ENCODE results near the gene PTPN14.

The PTPN14 gene

GRCh38 chr1:214326406-214326805, 225.0 kb downstream of the PTPN14 start:
- no peak for DNase-seq

- DNase-seq = no peak
Observed at GRCh38 chr1:214324896-214325800, 226.3 kb downstream of the PTPN14 start.

DNA sequence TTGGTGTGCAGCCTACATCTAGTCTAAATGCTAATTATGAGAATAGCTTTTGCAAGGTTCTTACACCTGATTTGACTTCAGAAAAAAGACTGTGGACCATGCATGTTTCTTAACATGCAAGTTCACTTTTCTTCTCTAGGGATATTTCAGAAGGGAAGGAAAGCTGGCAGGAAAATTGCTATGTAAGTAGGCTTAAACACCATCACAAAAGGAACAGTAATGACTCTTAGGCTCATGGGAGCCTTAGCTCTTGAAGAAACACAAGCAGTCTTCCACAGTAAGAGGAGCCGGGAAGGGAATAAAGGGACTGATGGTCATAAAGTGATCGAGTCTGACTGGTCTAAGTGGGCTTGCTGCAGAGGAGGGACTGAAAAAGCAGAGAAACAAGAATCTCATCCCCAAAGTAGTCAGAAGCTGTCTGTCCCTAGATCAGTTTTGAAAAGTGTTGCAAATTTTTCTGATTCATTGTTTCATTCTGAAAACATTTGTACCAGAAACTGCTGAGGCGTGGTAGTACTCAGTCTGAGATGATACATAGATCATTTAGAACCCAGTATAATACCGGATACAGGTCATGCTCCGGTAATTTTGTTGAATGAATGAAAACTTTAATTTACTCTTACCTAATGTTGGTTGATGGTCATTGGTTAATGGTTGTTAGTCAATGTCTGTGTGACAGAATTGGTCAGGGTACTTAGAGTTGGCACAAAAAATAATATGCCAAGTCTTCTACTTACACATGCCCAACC, 229.5 kb downstream of the PTPN14 start:
- no peak for DNase-seq

DNA sequence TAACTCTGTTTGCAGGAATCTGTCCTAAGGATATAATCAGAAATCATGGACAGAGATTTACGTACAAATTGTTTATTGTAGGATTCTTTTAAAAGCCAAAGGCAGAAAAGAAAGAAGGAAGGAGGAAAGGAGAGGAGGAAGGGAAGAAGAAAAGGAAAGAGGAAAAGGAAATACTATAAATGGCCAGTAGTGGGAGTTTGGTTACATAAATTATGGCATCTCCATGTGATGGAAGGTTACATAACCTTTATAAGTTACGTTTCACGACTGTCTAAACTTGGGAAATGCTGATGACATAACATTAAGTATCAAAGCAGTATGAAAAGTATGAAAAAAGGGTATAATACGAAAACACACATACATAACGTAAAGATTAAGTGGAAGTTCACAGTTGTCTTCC, 231.5 kb downstream of the PTPN14 start:
- no peak for DNase-seq

GRCh38 chr1:214318956-214319736, 232.3 kb downstream of the PTPN14 start:
- DNase-seq = no peak

DNA sequence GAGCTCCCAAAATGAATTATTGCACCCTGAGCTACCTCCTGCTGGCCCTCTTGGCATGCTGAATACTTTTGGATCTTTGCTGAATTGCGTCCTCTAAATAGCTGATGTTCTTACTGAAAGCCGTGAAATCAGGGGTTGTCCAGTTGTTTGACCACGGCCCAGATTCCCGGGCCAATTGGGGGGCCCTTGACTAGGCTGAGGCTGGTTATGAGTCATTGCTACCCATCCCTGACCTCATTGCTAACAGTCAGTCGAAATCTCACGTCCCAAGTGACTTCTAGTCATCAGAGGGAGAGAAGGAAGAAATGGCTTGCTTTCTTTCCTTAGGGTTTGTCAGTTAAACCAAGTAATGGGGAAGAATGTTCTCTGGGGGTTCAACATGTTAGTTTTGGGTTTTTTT, 233.0 kb downstream of the PTPN14 start:
- no peak for DNase-seq

- DNase-seq = no peak
Observed at GRCh38 chr1:214317734-214318133, 233.7 kb downstream of the PTPN14 start.

DNA sequence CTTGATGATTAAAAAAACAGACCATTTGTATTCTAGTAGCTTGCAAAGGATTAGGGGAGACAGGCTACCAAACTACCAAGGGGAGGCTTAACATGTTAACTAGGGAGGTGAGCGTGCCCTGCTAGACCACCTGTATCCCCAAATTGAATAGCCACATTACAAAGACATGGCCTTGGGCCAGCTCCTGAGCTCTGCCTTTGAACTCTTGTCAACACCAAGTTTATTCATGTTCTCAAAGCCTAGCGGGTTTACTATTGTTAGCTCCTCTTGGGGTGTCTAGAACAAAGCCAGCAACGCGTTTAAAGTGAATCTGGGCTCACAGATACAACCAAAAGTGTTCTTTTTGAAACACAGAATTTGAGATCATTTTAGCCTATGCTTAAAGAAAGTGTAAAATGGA, 234.1 kb downstream of the PTPN14 start:
- no peak for DNase-seq

DNA sequence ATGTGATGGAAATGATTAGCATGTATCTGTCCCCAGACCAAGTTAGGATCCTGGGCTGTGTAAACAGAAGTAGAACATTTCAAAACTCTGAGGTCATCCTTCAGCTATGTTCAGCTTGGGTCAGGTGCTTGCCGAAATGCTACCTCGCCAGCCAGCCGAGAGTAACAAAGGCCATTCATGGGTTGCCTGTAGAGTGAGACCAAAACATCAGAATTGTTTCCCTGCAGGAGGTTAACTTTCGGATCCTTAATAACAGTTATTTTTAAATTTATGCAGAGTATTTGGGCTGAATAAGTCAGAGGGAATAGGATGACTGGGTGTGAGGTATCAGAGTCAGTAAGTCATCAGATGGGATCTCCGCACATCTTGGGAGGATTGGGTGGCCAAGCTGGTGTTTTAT, 234.8 kb downstream of the PTPN14 start:
- no peak for DNase-seq

DNA sequence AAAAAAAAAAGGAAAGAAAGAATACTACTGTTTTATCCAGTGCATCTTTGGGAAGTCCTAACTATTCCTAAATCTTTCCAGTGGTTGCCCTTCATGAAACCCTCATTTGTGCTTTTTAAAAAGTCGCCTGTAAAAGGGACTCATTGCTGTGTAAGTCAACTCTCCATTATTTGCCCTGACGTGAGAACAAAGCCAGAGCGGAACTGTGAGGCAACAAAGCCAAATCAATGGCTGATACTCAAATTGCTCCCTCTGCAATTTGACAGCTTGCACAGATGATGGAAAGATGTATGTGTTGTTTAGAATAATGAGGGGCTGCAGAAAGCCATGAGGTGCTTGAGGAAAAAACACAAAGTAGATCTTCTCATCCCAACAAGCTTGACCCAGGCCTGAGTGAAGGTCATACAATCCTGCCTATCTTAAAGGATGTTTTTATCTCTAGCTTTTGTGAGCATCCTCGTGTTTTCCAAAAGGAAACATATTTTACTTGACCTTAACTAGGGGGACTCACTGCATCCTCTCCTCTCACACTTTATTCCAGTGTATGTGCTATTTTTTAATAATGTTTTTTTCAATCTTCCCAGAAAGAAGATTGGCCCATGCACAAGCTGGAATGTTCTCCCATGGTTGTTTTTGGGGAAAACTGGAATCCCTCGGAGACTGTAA, 237.1 kb downstream of the PTPN14 start:
- no peak for DNase-seq

GRCh38 chr1:214312530-214313051, 238.8 kb downstream of the PTPN14 start:
- no peak for DNase-seq

- peak; percentile 10 for DNase-seq
Observed at GRCh38 chr1:214310777-214311690, 240.4 kb downstream of the PTPN14 start.

DNA sequence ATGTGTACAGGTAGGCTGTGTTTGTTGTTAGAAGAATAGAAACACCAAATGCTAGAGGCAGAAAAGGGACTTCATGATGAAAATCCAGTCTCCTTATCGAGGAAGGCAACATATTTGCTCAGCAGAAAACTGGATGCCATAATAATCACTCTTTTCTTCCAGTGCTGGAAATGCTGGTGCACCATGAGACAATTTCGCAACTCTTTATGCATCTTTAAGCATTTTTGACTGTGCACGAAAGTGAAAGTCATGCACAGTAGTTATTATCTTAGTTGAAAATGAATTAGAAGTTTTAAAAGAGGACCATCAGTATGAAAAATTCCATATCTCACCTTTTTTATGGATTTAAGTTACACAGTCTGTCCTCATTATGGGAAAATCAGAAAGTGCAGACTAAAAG, 241.4 kb downstream of the PTPN14 start:
- no peak for DNase-seq

GRCh38 chr1:214306269-214306668, 245.1 kb downstream of the PTPN14 start:
- DNase-seq = no peak

DNA sequence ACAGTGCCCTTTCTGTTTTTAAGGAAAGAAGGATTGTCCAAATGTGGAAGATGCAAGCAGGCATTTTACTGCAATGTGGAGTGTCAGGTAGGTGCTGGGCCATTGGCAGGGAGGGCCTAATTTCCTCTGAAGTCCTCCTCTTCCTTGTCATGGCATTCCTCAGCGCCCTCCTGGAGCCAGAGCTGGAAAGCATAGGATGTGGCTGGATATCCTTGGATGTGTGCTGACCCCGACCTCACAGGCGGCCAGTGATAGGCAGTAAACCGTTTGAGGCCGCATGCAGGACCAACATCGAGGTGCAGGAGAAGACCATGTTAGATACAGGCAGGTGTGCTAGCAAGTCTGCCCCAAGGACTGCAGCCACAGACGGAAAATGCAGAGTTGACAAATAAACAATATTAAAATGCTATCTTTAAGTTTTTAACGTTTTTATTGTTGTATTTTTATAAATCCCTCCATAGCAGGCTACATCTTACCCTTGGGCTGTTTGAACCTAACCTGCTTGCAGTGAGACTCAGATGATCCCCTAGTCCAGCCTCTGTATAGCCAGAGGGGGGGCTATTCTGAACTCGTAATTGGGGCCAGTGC, 246.1 kb downstream of the PTPN14 start:
- no peak for DNase-seq

- no peak for DNase-seq
Observed at GRCh38 chr1:214303141-214303930, 248.1 kb downstream of the PTPN14 start.

GRCh38 chr1:214301526-214301925, 249.9 kb downstream of the PTPN14 start:
- no peak for DNase-seq

DNA sequence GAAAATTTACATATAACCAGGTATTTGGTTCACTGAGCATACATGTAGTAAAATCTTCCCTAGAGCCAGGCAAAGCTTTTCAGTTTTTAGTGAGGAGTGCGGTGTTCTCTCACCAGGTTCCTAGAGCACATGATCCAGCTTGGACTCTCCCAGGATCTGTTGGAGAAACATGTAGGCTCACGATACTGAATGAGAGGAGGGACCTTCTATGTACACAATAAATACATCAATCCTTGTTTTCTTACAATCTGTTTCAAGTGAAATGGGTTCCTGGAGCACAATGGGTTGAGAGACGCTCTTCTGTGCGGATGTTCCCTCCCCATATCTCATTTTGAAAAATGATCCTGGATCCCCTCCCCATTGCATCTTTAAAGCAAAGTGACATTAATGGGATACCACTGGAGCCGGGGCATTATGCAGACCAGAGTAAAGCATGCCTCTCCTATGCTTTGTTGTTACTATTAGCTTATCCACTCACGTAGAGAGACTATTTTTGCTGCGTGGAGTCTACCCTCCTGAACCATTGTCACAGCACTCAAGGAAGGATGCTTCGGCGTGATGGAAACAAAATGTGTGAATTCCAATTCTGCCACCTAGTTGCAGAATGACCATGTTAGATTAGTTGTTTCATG, 251.1 kb downstream of the PTPN14 start:
- DNase-seq = no peak
